HepG2 (cell line): ENCODE data around the gene MAFB. TPM values are rescaled to one million over a fixed set of nuclear protein-coding genes. Genes with fewer than 3 reads are reported as not detected.

Source experiments
- MAF1 ChIP-seq: sonication (generic); formaldehyde crosslinking; IDR thresholded peaks from 2 replicates; pipeline ENCODE4 v1.5.0; 2020; ENCODE audit warnings: missing genetic modification reagents, borderline replicate concordance
- MTA1 ChIP-seq: sonication (generic); formaldehyde crosslinking; IDR thresholded peaks from 2 replicates; pipeline ENCODE4 v1.4.0; 2020; ENCODE audit warnings: missing genetic modification reagents, mild to moderate bottlenecking, borderline replicate concordance
- NFE2L1 ChIP-seq: sonication (generic); formaldehyde crosslinking; IDR thresholded peaks from 2 replicates; pipeline ENCODE4 v1.4.0; 2020; ENCODE audit warnings: missing genetic modification reagents, mild to moderate bottlenecking, borderline replicate concordance
- PHF20 ChIP-seq: sonication (generic); formaldehyde crosslinking; IDR thresholded peaks from 2 replicates; pipeline ENCODE4 v1.5.0; 2020; ENCODE audit warnings: mild to moderate bottlenecking, missing genetic modification reagents
- PITX1 ChIP-seq: sonication (generic); formaldehyde crosslinking; IDR thresholded peaks from 2 replicates; pipeline ENCODE4 v1.5.1; 2020; ENCODE audit warnings: mild to moderate bottlenecking, missing genetic modification reagents
- SCMH1 ChIP-seq: sonication (generic); formaldehyde crosslinking; IDR thresholded peaks from 2 replicates; pipeline ENCODE4 v1.9.0; 2021; ENCODE audit warnings: missing genetic modification reagents, mild to moderate bottlenecking, borderline replicate concordance
- XRCC5 ChIP-seq: fragments of 200-400 bp; formaldehyde crosslinking; optimal IDR thresholded peaks from 2 replicates; pipeline ENCODE3; 2017; ENCODE audit warnings: mild to moderate bottlenecking, low read length
- ZFP41 ChIP-seq: sonication (generic); formaldehyde crosslinking; IDR thresholded peaks from 2 replicates; pipeline ENCODE4 v1.4.0; 2020; ENCODE audit warnings: mild to moderate bottlenecking, missing genetic modification reagents, borderline replicate concordance
- ZNF24 ChIP-seq: fragments of 450-650 bp; IDR thresholded peaks from 2 replicates; pipeline ENCODE4 v1.6.1; 2017; ENCODE audit warnings: antibody characterized with exemption, mild to moderate bottlenecking
- ZNF256 ChIP-seq: sonication (generic); formaldehyde crosslinking; conservative IDR thresholded peaks from 2 replicates; pipeline ENCODE4 v1.4.0; 2020; ENCODE audit warnings: missing genetic modification reagents
- ZNF670 ChIP-seq: sonication (generic); formaldehyde crosslinking; IDR thresholded peaks from 2 replicates; pipeline ENCODE4 v1.8.0; 2022; ENCODE audit warnings: mild to moderate bottlenecking, missing genetic modification reagents, borderline replicate concordance
- ZNF768 ChIP-seq: sonication (generic); formaldehyde crosslinking; IDR thresholded peaks from 2 replicates; pipeline ENCODE4 v1.4.0; 2020; ENCODE audit warnings: missing genetic modification reagents
- polyA plus RNA-seq, 8 experiments: library from polyadenylated mRNA; depleted of rRNA in 3 of 8; stranded (reverse) in 7 of 8; unstranded in 1 of 8; fragments of >200 nt; fragmentation: Illumina TruSeq in 4 of 8; extraction: Trizol in 4 of 8; gene quantifications; 2 replicates each; pipeline versions ENCODE4 v1.2.1 to v1.2.3, GENCODE V29; 2011 to 2016; ENCODE audit warnings: low read depth in 4 of 8, missing spikeins in 1 of 8, mixed read lengths in 1 of 8; ENCODE audit not compliant: insufficient read depth in 1 of 8
- total RNA-seq, 5 experiments: library from RNA; depleted of rRNA; stranded (reverse); fragments of >200 nt; fragmentation: Illumina TruSeq; extraction: Trizol; gene quantifications; 2 replicates each; pipeline ENCODE4 v1.2.3, GENCODE V29; 2016; ENCODE audit warnings: low read depth in 1 of 5
- TF ChIP-seq, protein P1 (sequence below): sonication (generic); formaldehyde crosslinking; IDR thresholded peaks from 2 replicates; pipeline ENCODE4 v1.8.1; 2023; ENCODE audit warnings: mild to moderate bottlenecking, missing genetic modification reagents
- TF ChIP-seq, protein P2 (sequence below): sonication (generic); formaldehyde crosslinking; IDR thresholded peaks from 2 replicates; pipeline ENCODE4 v1.9.0; 2022; ENCODE audit warnings: low read depth, missing genetic modification reagents
- TF ChIP-seq, protein P3 (sequence below): sonication (generic); formaldehyde crosslinking; IDR thresholded peaks from 2 replicates; pipeline ENCODE4 v1.5.0; 2020; ENCODE audit warnings: mild to moderate bottlenecking, missing genetic modification reagents, borderline replicate concordance
- TF ChIP-seq, protein P4 (sequence below): sonication (generic); formaldehyde crosslinking; IDR thresholded peaks from 2 replicates; pipeline ENCODE4 v1.4.0; 2020; ENCODE audit warnings: missing genetic modification reagents, mild to moderate bottlenecking, borderline replicate concordance

MAFB gene
- total and polyA plus RNA-seq, 2 of the 13 experiments (the other 11 are each of a cell fraction or from before 2014, with no cell fraction given) = 0.08 to 0.11 TPM

DNA sequence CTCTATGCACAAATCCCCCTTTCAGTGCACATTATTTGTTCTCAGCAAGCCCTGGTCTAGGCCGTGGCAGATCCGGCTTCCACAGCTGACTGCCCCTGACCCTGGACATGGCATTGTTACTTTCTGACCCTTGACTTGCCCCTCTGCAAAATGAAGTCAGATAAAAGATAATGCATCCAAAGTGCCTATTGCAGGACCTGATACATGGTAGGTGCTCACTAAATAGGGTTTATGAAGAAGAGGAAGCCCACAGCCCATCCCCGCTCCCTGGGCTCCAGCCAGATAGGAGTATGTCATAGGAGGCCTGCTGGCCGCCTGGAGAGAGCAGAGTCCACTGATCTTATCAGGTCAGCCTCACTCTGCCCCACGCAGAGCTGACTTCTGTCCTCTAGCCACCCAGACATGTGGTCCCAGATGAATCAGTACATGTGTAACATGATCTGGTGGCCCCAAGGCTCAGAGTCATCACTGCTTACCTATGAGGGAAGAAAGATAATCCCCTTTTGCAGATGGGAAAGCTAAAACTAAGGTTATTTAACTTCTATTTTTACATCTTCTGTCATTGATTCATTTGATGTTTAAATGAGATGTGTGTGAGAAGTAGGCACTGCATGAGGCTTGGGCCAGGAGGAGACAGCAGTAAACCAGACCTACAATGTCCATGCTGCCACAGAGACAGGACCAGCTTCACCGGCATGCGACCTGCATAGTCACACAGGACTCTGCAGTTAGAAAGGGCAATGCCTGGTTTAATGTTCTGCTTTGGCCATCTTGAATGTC is 20.4 kb downstream of the MAFB start (continued):
- TF ChIP-seq PITX1 (CRISPR knock-in tag) = peak; percentile 87
- no peak for TF ChIP-seq ZNF256 (CRISPR knock-in tag)
- no peak for TF ChIP-seq ZNF768 (CRISPR knock-in tag)
- TF ChIP-seq, protein P1, sequence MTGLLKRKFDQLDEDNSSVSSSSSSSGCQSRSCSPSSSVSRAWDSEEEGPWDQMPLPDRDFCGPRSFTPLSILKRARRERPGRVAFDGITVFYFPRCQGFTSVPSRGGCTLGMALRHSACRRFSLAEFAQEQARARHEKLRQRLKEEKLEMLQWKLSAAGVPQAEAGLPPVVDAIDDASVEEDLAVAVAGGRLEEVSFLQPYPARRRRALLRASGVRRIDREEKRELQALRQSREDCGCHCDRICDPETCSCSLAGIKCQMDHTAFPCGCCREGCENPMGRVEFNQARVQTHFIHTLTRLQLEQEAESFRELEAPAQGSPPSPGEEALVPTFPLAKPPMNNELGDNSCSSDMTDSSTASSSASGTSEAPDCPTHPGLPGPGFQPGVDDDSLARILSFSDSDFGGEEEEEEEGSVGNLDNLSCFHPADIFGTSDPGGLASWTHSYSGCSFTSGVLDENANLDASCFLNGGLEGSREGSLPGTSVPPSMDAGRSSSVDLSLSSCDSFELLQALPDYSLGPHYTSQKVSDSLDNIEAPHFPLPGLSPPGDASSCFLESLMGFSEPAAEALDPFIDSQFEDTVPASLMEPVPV (CRISPR knock-in tag) = 0 out of 2 replicates have a peak, but pooled peaks have one; percentile 55
- no peak for TF ChIP-seq ZNF670 (CRISPR knock-in tag)
- peak; percentile 93; the same call in 1 of the 2 replicates for TF ChIP-seq MTA1 (CRISPR knock-in tag)
- TF ChIP-seq XRCC5 = peak; percentile 95
- peak; percentile 54; the same call in 1 of the 2 replicates for TF ChIP-seq PHF20 (CRISPR knock-in tag)
- TF ChIP-seq, protein P2, sequence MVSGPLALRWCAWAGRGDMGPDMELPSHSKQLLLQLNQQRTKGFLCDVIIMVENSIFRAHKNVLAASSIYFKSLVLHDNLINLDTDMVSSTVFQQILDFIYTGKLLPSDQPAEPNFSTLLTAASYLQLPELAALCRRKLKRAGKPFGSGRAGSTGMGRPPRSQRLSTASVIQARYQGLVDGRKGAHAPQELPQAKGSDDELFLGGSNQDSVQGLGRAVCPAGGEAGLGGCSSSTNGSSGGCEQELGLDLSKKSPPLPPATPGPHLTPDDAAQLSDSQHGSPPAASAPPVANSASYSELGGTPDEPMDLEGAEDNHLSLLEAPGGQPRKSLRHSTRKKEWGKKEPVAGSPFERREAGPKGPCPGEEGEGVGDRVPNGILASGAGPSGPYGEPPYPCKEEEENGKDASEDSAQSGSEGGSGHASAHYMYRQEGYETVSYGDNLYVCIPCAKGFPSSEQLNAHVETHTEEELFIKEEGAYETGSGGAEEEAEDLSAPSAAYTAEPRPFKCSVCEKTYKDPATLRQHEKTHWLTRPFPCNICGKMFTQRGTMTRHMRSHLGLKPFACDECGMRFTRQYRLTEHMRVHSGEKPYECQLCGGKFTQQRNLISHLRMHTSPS = no peak
- TF ChIP-seq MAF1 = no peak
- TF ChIP-seq SCMH1 = no peak
- TF ChIP-seq, protein P3, sequence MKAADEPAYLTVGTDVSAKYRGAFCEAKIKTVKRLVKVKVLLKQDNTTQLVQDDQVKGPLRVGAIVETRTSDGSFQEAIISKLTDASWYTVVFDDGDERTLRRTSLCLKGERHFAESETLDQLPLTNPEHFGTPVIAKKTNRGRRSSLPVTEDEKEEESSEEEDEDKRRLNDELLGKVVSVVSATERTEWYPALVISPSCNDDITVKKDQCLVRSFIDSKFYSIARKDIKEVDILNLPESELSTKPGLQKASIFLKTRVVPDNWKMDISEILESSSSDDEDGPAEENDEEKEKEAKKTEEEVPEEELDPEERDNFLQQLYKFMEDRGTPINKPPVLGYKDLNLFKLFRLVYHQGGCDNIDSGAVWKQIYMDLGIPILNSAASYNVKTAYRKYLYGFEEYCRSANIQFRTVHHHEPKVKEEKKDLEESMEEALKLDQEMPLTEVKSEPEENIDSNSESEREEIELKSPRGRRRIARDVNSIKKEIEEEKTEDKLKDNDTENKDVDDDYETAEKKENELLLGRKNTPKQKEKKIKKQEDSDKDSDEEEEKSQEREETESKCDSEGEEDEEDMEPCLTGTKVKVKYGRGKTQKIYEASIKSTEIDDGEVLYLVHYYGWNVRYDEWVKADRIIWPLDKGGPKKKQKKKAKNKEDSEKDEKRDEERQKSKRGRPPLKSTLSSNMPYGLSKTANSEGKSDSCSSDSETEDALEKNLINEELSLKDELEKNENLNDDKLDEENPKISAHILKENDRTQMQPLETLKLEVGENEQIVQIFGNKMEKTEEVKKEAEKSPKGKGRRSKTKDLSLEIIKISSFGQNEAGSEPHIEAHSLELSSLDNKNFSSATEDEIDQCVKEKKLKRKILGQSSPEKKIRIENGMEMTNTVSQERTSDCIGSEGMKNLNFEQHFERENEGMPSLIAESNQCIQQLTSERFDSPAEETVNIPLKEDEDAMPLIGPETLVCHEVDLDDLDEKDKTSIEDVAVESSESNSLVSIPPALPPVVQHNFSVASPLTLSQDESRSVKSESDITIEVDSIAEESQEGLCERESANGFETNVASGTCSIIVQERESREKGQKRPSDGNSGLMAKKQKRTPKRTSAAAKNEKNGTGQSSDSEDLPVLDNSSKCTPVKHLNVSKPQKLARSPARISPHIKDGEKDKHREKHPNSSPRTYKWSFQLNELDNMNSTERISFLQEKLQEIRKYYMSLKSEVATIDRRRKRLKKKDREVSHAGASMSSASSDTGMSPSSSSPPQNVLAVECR (CRISPR knock-in tag) = peak; percentile 49; the same call in 1 of the 2 replicates
- TF ChIP-seq, protein P4, sequence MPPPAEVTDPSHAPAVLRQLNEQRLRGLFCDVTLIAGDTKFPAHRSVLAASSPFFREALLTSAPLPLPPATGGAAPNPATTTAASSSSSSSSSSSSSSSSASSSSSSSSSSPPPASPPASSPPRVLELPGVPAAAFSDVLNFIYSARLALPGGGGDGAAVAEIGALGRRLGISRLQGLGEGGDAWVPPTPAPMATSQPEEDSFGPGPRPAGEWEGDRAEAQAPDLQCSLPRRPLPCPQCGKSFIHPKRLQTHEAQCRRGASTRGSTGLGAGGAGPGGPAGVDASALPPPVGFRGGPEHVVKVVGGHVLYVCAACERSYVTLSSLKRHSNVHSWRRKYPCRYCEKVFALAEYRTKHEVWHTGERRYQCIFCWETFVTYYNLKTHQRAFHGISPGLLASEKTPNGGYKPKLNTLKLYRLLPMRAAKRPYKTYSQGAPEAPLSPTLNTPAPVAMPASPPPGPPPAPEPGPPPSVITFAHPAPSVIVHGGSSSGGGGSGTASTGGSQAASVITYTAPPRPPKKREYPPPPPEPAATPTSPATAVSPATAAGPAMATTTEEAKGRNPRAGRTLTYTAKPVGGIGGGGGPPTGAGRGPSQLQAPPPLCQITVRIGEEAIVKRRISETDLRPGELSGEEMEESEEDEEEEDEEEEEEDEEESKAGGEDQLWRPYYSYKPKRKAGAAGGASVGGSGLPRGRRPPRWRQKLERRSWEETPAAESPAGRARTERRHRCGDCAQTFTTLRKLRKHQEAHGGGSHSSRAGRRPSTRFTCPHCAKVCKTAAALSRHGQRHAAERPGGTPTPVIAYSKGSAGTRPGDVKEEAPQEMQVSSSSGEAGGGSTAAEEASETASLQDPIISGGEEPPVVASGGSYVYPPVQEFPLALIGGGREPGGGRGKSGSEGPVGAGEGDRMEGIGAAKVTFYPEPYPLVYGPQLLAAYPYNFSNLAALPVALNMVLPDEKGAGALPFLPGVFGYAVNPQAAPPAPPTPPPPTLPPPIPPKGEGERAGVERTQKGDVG (CRISPR knock-in tag) = no peak
- TF ChIP-seq ZNF24 = no peak
- no peak for TF ChIP-seq NFE2L1 (CRISPR knock-in tag)
- TF ChIP-seq ZFP41 = no peak
